Adipocyte (in vitro differentiated cells): Measurements from ENCODE around the gene MRTFB.

ENCODE experiments used
- DNase-seq: peaks from one replicate; pipeline ENCODE4 v3.0.0-alpha.2; 2015; ENCODE audit warnings: low read depth
- H3K27me3 ChIP-seq: replicated peaks from 2 replicates; pipeline ENCODE4 v1.7.0; 2013; ENCODE audit warnings: mild to moderate bottlenecking, low read length, moderate library complexity; ENCODE audit not compliant: control insufficient read depth, insufficient read depth
- H3K36me3 ChIP-seq: 2 replicates; pipeline ENCODE4 v1.7.0; 2013; ENCODE audit warnings: low read length, mild to moderate bottlenecking, moderate library complexity; ENCODE audit not compliant: control insufficient read depth, insufficient read depth, severe bottlenecking
- H3K4me1 ChIP-seq: 2 replicates; pipeline ENCODE4 v1.7.0; 2013; ENCODE audit warnings: mild to moderate bottlenecking, low read length, moderate library complexity; ENCODE audit not compliant: control insufficient read depth, insufficient read depth
- H3K4me3 ChIP-seq: 2 replicates; pipeline ENCODE4 v1.7.0; 2013; ENCODE audit warnings: mild to moderate bottlenecking, low read length, moderate library complexity
- H3K9ac ChIP-seq: 2 replicates; pipeline ENCODE4 v1.7.0; 2013; ENCODE audit warnings: mild to moderate bottlenecking, low read length, moderate library complexity
- H3K9me3 ChIP-seq: 2 replicates; pipeline ENCODE4 v1.7.0; 2013; ENCODE audit warnings: mild to moderate bottlenecking, low read length, moderate library complexity; ENCODE audit not compliant: control insufficient read depth

Gene MRTFB

GRCh38 chr16:14106961-14107360 is 35.8 kb downstream of the MRTFB start:
- no peak for DNase-seq
- Histone ChIP-seq H3K36me3 (no peaks in the 10 kb centered on the region), H3K4me3 (no peak overlapping the region), H3K27me3 (no peaks in the 10 kb centered on the region), H3K9me3 (no peaks in the 10 kb centered on the region), H3K9ac (no peak overlapping the region), H3K4me1 (peaks cover 16% of the 10 kb centered on the region)

- H3K27me3 ChIP-seq = no peaks in the 10 kb centered on the region
- H3K9ac ChIP-seq = no peak overlapping the region
- DNase-seq = no peak
Measured at GRCh38 chr16:14109077-14109775, 38.1 kb downstream of the MRTFB start.

DNA sequence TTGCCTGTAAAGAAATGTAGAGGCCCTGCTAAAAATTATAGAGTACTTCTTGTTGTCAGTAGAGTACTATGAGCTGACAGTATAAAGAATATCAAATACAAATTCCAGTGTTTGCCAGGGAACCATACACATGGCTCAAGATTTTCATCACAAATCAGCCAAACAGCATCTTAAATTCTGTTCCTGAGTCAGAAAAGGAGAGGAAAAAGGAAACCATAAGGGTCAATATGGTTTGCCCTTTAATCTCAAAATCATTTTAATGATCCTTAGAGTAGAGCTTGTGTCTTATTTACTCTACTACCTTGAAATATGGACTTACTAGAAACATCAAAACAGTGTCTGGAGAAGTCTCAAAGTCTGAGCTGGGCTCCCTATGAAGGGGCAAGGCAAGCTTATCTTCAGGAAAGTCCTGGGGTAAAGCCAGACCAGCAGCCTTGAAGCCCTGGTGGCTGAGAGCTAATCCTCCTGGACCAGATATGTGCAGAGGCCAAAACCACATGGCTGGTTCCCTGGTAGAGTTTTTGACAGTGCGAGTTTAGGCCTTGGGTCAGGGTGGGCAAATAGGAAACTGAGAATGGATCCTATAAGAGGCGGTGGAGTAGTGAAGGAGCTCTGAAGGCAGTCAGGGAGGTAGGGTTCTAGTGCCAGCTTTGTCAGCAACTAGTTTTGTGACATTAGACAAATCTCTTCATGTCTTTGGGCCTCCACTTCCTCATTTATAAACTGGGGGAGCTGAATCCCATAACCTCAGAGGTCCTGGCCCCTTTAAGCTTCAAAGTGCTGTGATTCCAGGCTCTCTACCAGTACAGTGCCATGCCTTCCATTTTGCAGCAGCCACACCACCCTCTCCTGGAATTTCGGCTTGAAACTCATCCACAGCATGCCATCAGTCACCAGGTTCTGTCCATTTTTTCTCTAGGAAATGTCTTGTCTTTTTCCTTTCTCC is 38.9 kb downstream of the MRTFB start:
- Histone ChIP-seq H3K27me3 (no peaks in the 10 kb centered on the region), H3K4me1 (peaks cover 20% of the 10 kb centered on the region), H3K36me3 (no peaks in the 10 kb centered on the region), H3K9me3 (no peaks in the 10 kb centered on the region), H3K9ac (no peak overlapping the region), H3K4me3 (no peak overlapping the region)
- DNase-seq = no peak

More at GRCh38 chr16:14109077-14109775, 38.1 kb downstream of the MRTFB start:
- Histone ChIP-seq H3K9me3 (no peaks in the 10 kb centered on the region), H3K4me1 (peaks cover 20% of the 10 kb centered on the region), H3K36me3 (no peaks in the 10 kb centered on the region), H3K4me3 (no peak overlapping the region)

DNA sequence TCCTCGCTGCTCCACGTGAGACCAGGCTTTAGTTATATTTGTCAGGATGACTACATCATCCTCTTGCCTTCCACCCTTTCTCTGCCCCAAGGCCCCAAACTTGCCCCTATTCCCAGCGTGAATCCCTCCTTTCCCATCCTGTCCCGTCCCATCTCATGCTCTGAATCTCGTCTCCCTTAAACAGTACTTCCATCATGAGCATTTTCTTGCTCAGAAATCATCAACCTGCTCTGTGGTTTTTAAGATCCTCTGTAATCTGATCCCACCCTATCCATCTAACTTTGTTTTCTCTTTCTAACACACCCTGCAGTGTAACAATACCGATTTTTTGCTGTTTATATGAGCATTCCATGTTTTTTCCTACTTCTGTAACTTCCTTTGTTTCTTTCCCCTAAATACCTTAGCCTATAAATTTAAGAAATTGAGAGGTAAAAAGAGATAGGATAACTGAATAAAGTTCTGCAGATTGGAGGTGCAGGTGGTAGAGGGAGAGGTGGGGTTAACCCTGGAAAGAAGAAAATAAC is 39.7 kb downstream of the MRTFB start:
- Histone ChIP-seq H3K27me3 (no peaks in the 10 kb centered on the region), H3K36me3 (no peaks in the 10 kb centered on the region), H3K4me1 (peaks cover 20% of the 10 kb centered on the region), H3K4me3 (no peak overlapping the region), H3K9me3 (no peaks in the 10 kb centered on the region), H3K9ac (no peak overlapping the region)
- no peak for DNase-seq

- DNase-seq = no peak
- Histone ChIP-seq H3K9ac (no peak overlapping the region), H3K27me3 (no peaks in the 10 kb centered on the region), H3K4me3 (no peak overlapping the region), H3K36me3 (no peaks in the 10 kb centered on the region), H3K9me3 (no peaks in the 10 kb centered on the region), H3K4me1 (peaks cover 13% of the 10 kb centered on the region)
Measured at GRCh38 chr16:14111713-14112538, 40.8 kb downstream of the MRTFB start.

DNA sequence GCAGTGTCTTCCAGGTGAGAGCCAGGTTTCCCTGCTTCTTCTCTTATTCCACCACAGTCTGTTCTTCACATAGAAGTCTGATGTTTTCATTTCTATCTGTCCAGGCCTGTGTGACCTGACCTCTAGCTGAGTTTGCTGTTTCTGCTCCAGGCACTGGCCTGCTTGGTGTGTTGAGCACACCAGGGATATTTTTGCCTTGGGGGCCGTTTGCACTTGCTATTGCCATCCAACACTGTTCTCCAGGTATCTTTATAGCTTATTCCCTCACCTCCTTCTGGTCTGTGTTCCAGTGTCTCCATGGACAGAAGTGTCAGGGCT is 41.4 kb downstream of the MRTFB start:
- no peaks in the 10 kb centered on the region for H3K27me3 ChIP-seq

DNA sequence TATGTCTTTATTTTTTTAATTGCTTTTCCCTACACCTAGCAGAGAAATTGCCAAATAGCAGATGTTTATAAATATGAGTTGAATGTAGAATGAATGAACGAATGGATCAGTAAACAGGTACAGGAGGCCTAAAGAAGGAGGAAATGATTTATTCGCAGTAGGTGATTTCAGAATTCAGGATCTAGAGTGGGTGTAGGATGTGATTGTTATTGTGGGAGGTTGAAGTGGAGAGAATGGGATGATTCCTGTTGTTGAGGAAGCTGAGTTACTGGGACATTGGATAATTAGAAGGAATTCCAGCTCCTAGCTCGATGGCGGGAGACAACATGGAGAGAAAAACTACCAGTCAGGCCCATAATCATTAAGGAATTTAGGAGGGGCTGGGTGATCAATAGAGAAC is 42.2 kb downstream of the MRTFB start:
- H3K4me1 ChIP-seq = peaks cover 13% of the 10 kb centered on the region
- no peak for DNase-seq
- no peaks in the 10 kb centered on the region for H3K36me3 ChIP-seq
- H3K9me3 ChIP-seq = no peaks in the 10 kb centered on the region
- no peak overlapping the region for H3K9ac ChIP-seq
- no peaks in the 10 kb centered on the region for H3K27me3 ChIP-seq
- no peak overlapping the region for H3K4me3 ChIP-seq

More for the DNA sequence above, 41.4 kb downstream of the MRTFB start:
- no peaks in the 10 kb centered on the region for H3K36me3 ChIP-seq
- H3K4me3 ChIP-seq = no peak overlapping the region
- H3K9ac ChIP-seq = no peak overlapping the region
- no peaks in the 10 kb centered on the region for H3K9me3 ChIP-seq
- H3K4me1 ChIP-seq = peaks cover 13% of the 10 kb centered on the region
- no peak for DNase-seq

- Histone ChIP-seq H3K4me3 (no peak overlapping the region), H3K27me3 (no peaks in the 10 kb centered on the region), H3K4me1 (peaks cover 4% of the 10 kb centered on the region), H3K36me3 (no peaks in the 10 kb centered on the region), H3K9me3 (no peaks in the 10 kb centered on the region), H3K9ac (no peak overlapping the region)
- no peak for DNase-seq
Measured at GRCh38 chr16:14117051-14117450, 45.9 kb downstream of the MRTFB start.

DNA sequence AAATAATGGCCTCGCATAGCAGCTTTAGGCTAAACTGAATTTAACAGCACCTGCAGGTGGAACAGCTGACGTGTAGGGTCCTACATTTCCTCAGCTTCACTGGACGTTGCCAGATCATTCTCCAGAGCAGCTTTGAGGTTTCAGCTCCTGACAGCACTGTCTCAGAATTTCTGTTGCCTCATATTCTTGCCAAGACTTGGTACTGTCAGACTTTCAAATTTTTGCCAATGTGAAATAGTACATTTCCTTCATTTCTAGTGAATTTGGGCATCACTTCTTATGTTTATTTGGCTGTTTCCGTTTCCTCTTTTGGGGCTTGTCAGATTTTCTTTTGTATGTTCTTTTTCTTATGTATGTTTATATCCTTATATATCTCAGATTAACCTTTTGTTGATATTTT is 48.7 kb downstream of the MRTFB start:
- Histone ChIP-seq H3K9ac (no peak overlapping the region), H3K9me3 (no peaks in the 10 kb centered on the region), H3K4me1 (no peaks in the 10 kb centered on the region), H3K4me3 (no peak overlapping the region), H3K27me3 (no peaks in the 10 kb centered on the region), H3K36me3 (no peaks in the 10 kb centered on the region)
- DNase-seq = no peak

DNA sequence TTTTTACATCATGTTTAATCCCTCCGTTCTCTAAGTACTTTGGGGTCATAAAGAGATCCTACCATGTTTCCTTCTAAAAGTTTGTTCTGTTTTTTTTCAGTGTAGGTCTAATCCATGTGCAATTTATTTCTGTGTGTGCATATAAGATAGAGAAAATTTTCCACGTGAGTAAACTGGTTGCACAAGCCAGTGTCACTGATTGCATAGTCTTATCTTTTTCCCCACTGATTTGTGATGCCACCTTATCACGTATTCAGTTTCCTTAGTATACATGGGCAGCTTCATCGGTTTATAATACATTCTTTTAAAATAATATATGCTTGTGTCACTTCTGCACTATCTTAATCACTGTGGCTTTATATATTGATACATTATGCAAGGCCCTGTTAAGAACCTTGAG is 49.2 kb downstream of the MRTFB start:
- Histone ChIP-seq H3K9me3 (no peaks in the 10 kb centered on the region), H3K4me3 (no peak overlapping the region), H3K9ac (no peak overlapping the region), H3K36me3 (no peaks in the 10 kb centered on the region), H3K27me3 (no peaks in the 10 kb centered on the region), H3K4me1 (no peaks in the 10 kb centered on the region)
- DNase-seq = no peak

DNA sequence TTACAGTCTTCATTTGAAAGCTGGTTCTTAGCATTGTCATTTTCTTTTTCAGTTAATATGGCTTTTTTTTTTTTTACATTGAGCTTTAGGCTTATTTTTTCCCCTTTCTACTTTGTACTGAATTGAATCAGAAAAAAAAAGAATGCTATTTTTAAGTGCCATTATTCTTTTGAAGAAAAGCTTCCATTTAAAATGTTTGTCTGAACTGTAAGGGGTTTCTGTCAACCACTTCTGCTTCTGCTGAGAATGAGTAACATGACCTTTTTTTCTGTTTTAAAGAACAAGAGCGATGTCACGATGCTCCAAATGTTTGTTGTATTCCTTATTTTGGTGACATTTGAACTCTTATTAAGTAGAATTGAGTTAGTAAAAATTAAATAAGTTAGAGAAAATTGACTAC is 50.0 kb downstream of the MRTFB start:
- H3K9ac ChIP-seq = no peak overlapping the region
- no peaks in the 10 kb centered on the region for H3K36me3 ChIP-seq
- no peaks in the 10 kb centered on the region for H3K4me1 ChIP-seq
- DNase-seq = no peak
- H3K9me3 ChIP-seq = no peaks in the 10 kb centered on the region
- no peaks in the 10 kb centered on the region for H3K27me3 ChIP-seq
- H3K4me3 ChIP-seq = no peak overlapping the region
